Left lung (tissue), 10 donors: ENCODE results near the gene EDIL3. TPM values are rescaled to one million over a fixed set of nuclear protein-coding genes. Genes with fewer than 3 reads are reported as not detected.

Experiments used
- ATAC-seq: fragments of 200-7000 bp; cut with Tn5 transposase; one replicate; pipeline ENCODE4 v1.9.1; 2020; ENCODE audit warnings: moderate library complexity
- DNase-seq, 4 donors: peaks; one replicate each; pipeline ENCODE4 v3.0.0-alpha.2; 2013 to 2020
- H3K27ac ChIP-seq, 2 donors: fragments of 200-600 bp; sonication (generic) in 1 of 2; one replicate each; pipeline versions ENCODE4 v1.5.0 to v1.8.0; 2020 to 2021
- H3K27me3 ChIP-seq, 2 donors: fragments of 200-600 bp; sonication (generic) in 1 of 2; one replicate each; pipeline versions ENCODE4 v1.5.0 to v1.8.0; 2020 to 2021
- H3K36me3 ChIP-seq, 2 donors: fragments of 200-600 bp; sonication (generic) in 1 of 2; one replicate each; pipeline versions ENCODE4 v1.5.0 to v1.8.0; 2020 to 2021
- H3K4me1 ChIP-seq, 2 donors: fragments of 200-600 bp; one replicate each; pipeline ENCODE4 v1.8.0; 2021
- H3K4me3 ChIP-seq, 2 donors: fragments of 200-600 bp; sonication (generic) in 1 of 2; one replicate each; pipeline versions ENCODE4 v1.5.0 to v1.8.0; 2020 to 2021; ENCODE audit warnings: mild to moderate bottlenecking in 1 of 2
- H3K9me3 ChIP-seq, 2 donors: fragments of 200-600 bp; sonication (generic) in 1 of 2; one replicate each; pipeline versions ENCODE4 v1.5.0 to v1.8.0; 2020 to 2021
- intact Hi-C, 2 donors: fragments of 100-400 bp; cut with DNase I; formaldehyde crosslinking; loops; one replicate each; pipeline versions ENCODE4 v1.11.2 to v1.14.2; 2022
- polyA plus RNA-seq, 6 donors: library from polyadenylated mRNA; unstranded; fragments of 120-200 nt; gene quantifications; one replicate each; pipeline ENCODE4 v1.2.1, GENCODE V29; 2013; ENCODE audit not compliant: insufficient read length in 6 of 6
- total RNA-seq, 2 donors: library from RNA; stranded (reverse); fragmentation: NEBNext Ultra II Directional; extraction: Animal tissue kit (Norgen Biotek cat#: 25700); gene quantifications; one replicate each; pipeline ENCODE4 v1.2.1, GENCODE V29; 2021
- TF ChIP-seq, protein P1 (sequence below), 2 donors: fragments of 200-600 bp; sonication (generic) in 1 of 2; IDR thresholded peaks; one replicate each; pipeline versions ENCODE4 v1.5.0 to v1.8.0; 2021; ENCODE audit warnings: antibody characterized with exemption in 2 of 2
- donor health status: DM: no; HTN: yes; CAD: no.
- donor health status: DM: no; HTN: no; CAD: no.

EDIL3 gene
- total and polyA plus RNA-seq, 8 donors = 20.6 to 59.9 (median 42.3) TPM

DNA sequence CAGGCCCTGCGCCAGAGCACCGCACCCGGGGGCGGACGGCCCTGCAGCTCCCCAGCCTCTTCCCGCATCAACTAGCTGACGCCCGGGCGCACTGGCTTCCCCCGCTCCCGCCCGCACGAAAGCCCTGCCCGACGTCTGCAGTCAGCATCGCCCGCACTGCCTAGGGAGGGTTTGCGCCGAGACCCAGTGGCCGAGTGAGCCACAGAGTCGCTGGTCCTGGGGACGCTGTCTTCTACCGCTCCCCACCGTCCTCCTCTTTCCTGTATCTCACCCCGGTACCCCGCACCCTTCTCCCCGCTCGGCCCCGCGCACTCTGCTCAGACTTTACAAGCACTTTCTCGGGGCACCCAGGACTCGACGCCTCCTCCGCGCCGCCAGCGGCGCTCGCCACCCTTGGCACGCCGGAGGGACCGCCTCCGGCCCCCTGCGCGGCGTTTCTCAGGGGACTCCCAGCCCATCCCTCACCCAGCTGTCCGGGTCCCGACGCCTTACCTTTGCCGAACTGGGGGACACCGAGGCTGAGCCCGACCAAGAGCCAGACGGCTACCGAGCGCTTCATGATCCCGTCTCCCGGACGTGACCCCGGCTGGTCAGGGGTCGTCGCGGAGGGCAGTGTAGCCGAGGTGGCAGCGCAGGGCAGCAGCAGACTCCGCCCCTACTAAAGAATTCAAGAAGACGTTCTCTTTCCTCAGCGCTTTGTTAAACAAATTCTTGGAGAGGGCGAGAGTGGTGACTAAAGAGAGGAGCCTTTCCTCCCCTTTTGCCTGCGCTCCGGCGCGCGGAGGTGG is 670 bp downstream of the EDIL3 start:
- peaks cover 0 to 72% of the 10 kb centered on the region in 2 donors for H3K27me3 ChIP-seq

DNA sequence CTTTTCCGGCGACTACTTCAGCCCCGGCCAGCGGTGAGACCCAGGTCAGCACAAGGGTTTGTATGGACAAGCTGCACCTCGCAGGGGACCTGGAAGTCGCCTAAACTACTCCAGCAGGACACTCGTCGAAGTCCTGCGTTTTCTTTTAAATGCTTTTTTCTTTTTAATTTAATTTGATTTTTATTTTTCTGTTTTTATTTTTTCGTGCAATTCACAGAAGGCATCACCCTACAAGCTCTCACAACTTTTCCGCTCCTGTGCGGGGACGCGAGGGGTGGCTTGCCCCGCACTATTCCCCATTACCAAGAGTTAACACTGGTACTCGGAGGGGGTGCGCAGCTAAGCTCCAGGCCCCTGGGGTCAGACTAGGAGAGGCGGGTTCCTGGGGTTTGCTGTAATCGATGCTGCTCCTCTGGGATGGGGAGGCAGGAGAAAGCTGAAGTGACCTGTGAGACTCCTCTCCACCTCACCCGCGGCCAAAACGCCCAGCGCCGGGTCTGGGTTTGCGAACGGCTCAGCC is 1.3 kb downstream of the EDIL3 start:
- DNase-seq = no peak
- peaks cover 0 to 72% of the 10 kb centered on the region in 2 donors for H3K27me3 ChIP-seq
- TF ChIP-seq, protein P1, sequence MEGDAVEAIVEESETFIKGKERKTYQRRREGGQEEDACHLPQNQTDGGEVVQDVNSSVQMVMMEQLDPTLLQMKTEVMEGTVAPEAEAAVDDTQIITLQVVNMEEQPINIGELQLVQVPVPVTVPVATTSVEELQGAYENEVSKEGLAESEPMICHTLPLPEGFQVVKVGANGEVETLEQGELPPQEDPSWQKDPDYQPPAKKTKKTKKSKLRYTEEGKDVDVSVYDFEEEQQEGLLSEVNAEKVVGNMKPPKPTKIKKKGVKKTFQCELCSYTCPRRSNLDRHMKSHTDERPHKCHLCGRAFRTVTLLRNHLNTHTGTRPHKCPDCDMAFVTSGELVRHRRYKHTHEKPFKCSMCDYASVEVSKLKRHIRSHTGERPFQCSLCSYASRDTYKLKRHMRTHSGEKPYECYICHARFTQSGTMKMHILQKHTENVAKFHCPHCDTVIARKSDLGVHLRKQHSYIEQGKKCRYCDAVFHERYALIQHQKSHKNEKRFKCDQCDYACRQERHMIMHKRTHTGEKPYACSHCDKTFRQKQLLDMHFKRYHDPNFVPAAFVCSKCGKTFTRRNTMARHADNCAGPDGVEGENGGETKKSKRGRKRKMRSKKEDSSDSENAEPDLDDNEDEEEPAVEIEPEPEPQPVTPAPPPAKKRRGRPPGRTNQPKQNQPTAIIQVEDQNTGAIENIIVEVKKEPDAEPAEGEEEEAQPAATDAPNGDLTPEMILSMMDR (IDR thresholded peaks at IDR 0.05) = no peak
- intact Hi-C loops = no loop called here
- no peaks in the 10 kb centered on the region for H3K9me3 ChIP-seq
- peak overlapping the region; percentile 61 to 89 for H3K27ac ChIP-seq
- peaks cover 0 to 4% of the 10 kb centered on the region in 2 donors for H3K4me1 ChIP-seq
- H3K4me3 ChIP-seq = peak overlapping the region; percentile 49 to 60
- no peaks in the 10 kb centered on the region for H3K36me3 ChIP-seq
- peak; percentile 1 for ATAC-seq

More for the DNA sequence above, 670 bp downstream of the EDIL3 start:
- intact Hi-C loops = no loop called here
- peak in 3 of 4 donors; percentile 40 to 75 (median 42) for DNase-seq
- ATAC-seq = peak; percentile 38
- Histone ChIP-seq H3K27ac (peak overlapping the region; percentile 30 to 89), H3K4me1 (peaks cover 0 to 4% of the 10 kb centered on the region in 2 donors), H3K4me3 (peak overlapping the region; percentile 49 to 60), H3K36me3 (no peaks in the 10 kb centered on the region), H3K9me3 (no peaks in the 10 kb centered on the region)
- TF ChIP-seq, protein P1 (IDR thresholded peaks at IDR 0.05) = no peak

DNA sequence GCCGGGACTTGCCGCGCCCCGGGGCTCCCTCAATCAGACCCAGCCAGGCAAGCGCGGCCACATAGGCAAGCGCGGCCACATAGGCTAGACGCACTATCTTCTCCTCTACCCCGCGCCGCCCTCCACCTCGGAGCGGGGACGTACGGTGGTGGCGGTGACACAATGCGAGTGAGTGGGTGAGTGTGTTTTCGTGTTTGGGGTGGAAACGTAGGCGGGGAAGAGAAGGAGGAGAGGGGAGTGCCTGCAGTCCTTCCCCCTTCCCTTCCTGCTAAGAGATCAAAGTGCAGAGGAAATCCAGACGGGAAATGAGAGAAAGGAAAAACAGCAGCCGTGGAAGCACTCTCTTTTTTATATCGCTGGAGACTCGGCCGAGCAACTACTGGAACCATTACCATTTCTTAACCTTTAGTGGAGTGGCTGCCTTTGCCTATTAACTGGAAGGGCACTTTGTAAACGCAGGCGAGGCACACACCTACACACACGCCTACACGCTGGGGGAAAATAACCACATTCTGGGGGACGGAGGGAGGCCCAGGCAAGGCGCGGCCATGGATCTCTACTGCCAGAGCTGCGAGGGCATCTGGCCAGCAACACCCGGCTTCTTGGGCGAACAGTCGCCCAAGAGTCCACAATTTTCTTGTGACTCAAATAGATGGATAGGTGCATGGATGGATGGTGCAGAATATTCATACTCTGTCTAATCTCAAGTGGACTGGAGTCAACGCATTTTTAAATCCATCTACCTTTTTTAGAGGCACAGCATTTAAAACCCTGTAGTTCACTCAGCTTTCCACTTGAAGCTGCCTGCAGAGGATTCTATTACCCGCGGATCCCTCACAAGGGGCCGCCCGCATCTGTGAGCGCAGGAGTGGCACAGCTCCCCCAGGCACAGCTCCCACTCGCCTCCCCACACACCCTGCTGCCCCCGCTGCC is 2.1 kb downstream of the EDIL3 start:
- TF ChIP-seq, protein P1 (IDR thresholded peaks at IDR 0.05) = no peak
- H3K27ac ChIP-seq = peak overlapping the region; percentile 61 to 89
- intact Hi-C loops = no loop called here
- peaks cover 0 to 4% of the 10 kb centered on the region in 2 donors for H3K4me1 ChIP-seq
- H3K36me3 ChIP-seq = no peaks in the 10 kb centered on the region
- H3K27me3 ChIP-seq = peaks cover 0 to 72% of the 10 kb centered on the region in 2 donors
- no peaks in the 10 kb centered on the region for H3K9me3 ChIP-seq
- peak; percentile 46 to 80 (median 51) for DNase-seq
- peak overlapping the region; percentile 49 to 60 for H3K4me3 ChIP-seq
- ATAC-seq = peak; percentile 62

DNA sequence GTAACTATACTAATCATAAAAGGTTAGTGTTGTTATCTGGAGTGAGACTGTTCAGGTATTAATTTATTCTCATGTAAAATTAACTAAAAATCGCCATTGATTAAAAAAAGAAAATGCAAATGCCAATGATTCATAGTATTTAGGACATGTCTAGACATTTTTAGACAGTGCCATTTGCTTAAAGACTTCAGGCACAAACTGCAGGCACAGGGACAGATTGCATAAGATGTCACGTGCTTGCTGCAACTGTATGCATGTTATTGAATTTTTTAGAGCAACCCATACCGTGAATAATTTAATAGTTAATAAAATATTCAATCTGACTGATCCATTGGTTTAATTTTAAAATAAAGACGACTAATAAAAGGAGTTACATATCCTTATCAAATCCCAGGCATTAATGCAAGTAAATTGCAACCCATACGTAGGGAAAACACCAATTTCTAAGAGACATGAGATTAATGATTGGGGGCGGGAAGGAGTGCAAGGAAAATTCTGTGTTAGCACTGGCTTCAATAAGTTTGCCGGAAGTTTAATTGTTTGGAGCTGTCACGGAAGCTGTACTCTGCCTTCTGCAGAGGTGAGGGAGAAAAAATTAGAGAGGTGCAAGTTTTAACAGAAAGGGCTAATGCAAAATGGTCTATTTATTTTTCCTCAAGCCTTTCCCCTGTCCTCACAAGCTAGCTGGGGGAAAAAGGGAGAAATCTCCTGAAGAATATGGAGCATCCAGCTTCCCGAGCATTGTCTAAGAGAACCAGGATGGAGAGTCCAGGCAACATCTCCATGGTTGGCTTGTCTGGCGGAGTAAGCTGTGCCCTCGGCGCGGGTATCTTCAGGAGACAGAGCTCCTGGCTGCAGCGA is 2.9 kb downstream of the EDIL3 start:
- no peaks in the 10 kb centered on the region for H3K36me3 ChIP-seq
- intact Hi-C loops = no loop called here
- TF ChIP-seq, protein P1 (IDR thresholded peaks at IDR 0.05) = no peak
- peak; percentile 24 for ATAC-seq
- H3K9me3 ChIP-seq = no peaks in the 10 kb centered on the region
- peak overlapping the region; percentile 49 to 60 for H3K4me3 ChIP-seq
- peaks cover 0 to 71% of the 10 kb centered on the region in 2 donors for H3K27me3 ChIP-seq
- H3K27ac ChIP-seq = peak overlapping the region; percentile 61 to 89
- H3K4me1 ChIP-seq = peaks cover 0 to 4% of the 10 kb centered on the region in 2 donors
- peak in 2 of 4 donors; percentile 29 to 48 for DNase-seq
